Measurements from ENCODE around the gene PLCB4. TPM values are rescaled to one million over a fixed set of nuclear protein-coding genes. Genes with fewer than 3 reads are reported as not detected.

The PLCB4 gene
- polyA plus RNA-seq, 1 donor (not counting 4 experiments of a cell fraction or from before 2014, with no cell fraction given) = 4.1 TPM

GRCh38 chr20:9087531-9088217 lies 18.8 kb downstream of the PLCB4 start:
- Histone ChIP-seq H3K27me3 (ENCODE audit: control insufficient read depth, extremely low read depth, insufficient read depth, low read length) (no peaks in the 10 kb centered on the region), H3K36me3 (ENCODE audit: control insufficient read depth in 2 of 2, extremely low read depth in 1 of 2, insufficient read depth in 2 of 2, low read length in 2 of 2) (no peaks in the 10 kb centered on the region), H3K4me1 (ENCODE audit: control insufficient read depth, extremely low read depth, insufficient read depth, low read length) (no peaks in the 10 kb centered on the region), H2AFZ (ENCODE audit: control insufficient read depth, low read length) (no peak overlapping the region), H3K9me1 (ENCODE audit: control insufficient read depth, extremely low read depth, insufficient read depth, low read length) (no peaks in the 10 kb centered on the region), H3K4me3 (ENCODE audit: control insufficient read depth in 2 of 3, extremely low read depth in 1 of 3, insufficient read depth in 2 of 3, low read depth in 1 of 3, low read length in 3 of 3) (no peak overlapping the region), H3K9ac (ENCODE audit: control insufficient read depth, extremely low read depth, insufficient read depth, low read length) (no peak overlapping the region), H3K27ac (ENCODE audit: control insufficient read depth, insufficient read depth, low read length) (no peak overlapping the region), H3K9me3 (ENCODE audit: control insufficient read depth, low read depth, low read length) (no peaks in the 10 kb centered on the region), H3K79me2 (ENCODE audit: control insufficient read depth, insufficient read depth, low read length) (no peaks in the 10 kb centered on the region), H3K4me2 (ENCODE audit: control insufficient read depth, extremely low read depth, insufficient read depth, low read depth, low read length) (no peak overlapping the region), H4K20me1 (ENCODE audit: control insufficient read depth, extremely low read depth, insufficient read depth, low read length) (no peaks in the 10 kb centered on the region)
- TF ChIP-seq CTCF (optimal IDR thresholded peaks at IDR 0.05 in 1 of 3, IDR thresholded peaks at IDR 0.05 in 1 of 3, conservative IDR thresholded peaks at IDR 0.05 in 1 of 3; ENCODE audit: extremely low read depth in 1 of 3, insufficient read depth in 2 of 3, low read length in 3 of 3) (no peak), EZH2 (IDR thresholded peaks at IDR 0.05; ENCODE audit: low read length) (no peak)
- no peak for FAIRE-seq
- no peak for DNase-seq (ENCODE audit: low read depth, low spot score)
- dilution Hi-C loops (cut with MboI; ENCODE audit: extremely low pct_ligation_motif_present, low sequenced_read_pairs) = no loop called here

- no peaks in the 10 kb centered on the region for H3K79me2 ChIP-seq (ENCODE audit: control insufficient read depth, insufficient read depth, low read length)
- no peaks in the 10 kb centered on the region for H3K9me3 ChIP-seq (ENCODE audit: control insufficient read depth, low read depth, low read length)
- H3K4me3 ChIP-seq (ENCODE audit: control insufficient read depth in 2 of 3, extremely low read depth in 1 of 3, insufficient read depth in 2 of 3, low read depth in 1 of 3, low read length in 3 of 3) = no peak overlapping the region
- H2AFZ ChIP-seq (ENCODE audit: control insufficient read depth, low read length) = no peak overlapping the region
- DNase-seq (ENCODE audit: low read depth, low spot score) (no peak), FAIRE-seq (no peak)
- no peaks in the 10 kb centered on the region for H4K20me1 ChIP-seq (ENCODE audit: control insufficient read depth, extremely low read depth, insufficient read depth, low read length)
- no peaks in the 10 kb centered on the region for H3K27me3 ChIP-seq (ENCODE audit: control insufficient read depth, extremely low read depth, insufficient read depth, low read length)
- no peaks in the 10 kb centered on the region for H3K9me1 ChIP-seq (ENCODE audit: control insufficient read depth, extremely low read depth, insufficient read depth, low read length)
- H3K27ac ChIP-seq (ENCODE audit: control insufficient read depth, insufficient read depth, low read length) = no peak overlapping the region
- dilution Hi-C loops (cut with MboI; ENCODE audit: extremely low pct_ligation_motif_present, low sequenced_read_pairs) = no loop called here
- no peak for TF ChIP-seq CTCF (optimal IDR thresholded peaks at IDR 0.05 in 1 of 3, IDR thresholded peaks at IDR 0.05 in 1 of 3, conservative IDR thresholded peaks at IDR 0.05 in 1 of 3; ENCODE audit: extremely low read depth in 1 of 3, insufficient read depth in 2 of 3, low read length in 3 of 3)
- TF ChIP-seq EZH2 (IDR thresholded peaks at IDR 0.05; ENCODE audit: low read length) = no peak
- H3K4me1 ChIP-seq (ENCODE audit: control insufficient read depth, extremely low read depth, insufficient read depth, low read length) = no peaks in the 10 kb centered on the region
- H3K4me2 ChIP-seq (ENCODE audit: control insufficient read depth, extremely low read depth, insufficient read depth, low read depth, low read length) = no peak overlapping the region
- no peak overlapping the region for H3K9ac ChIP-seq (ENCODE audit: control insufficient read depth, extremely low read depth, insufficient read depth, low read length)
- H3K36me3 ChIP-seq (ENCODE audit: control insufficient read depth in 2 of 2, extremely low read depth in 1 of 2, insufficient read depth in 2 of 2, low read length in 2 of 2) = no peaks in the 10 kb centered on the region
Measured at GRCh38 chr20:9088556-9088955, 19.7 kb downstream of the PLCB4 start.
